DOHH2 (cell line): ENCODE results near the gene ASB1.

ENCODE experiments used
- H3F3A ChIP-seq: fragments of 200-600 bp; sonication (generic), shearing (Covaris generic); 2 replicates; pipeline ENCODE4 v1.6.0; 2016; ENCODE audit warnings: antibody characterized with exemption, mild to moderate bottlenecking; ENCODE audit not compliant: control insufficient read depth, insufficient read depth
- H3K27ac ChIP-seq: fragments of 200-600 bp; sonication (generic); 2 replicates; pipeline ENCODE4 v1.5.1; 2014; ENCODE audit warnings: low read depth, mild to moderate bottlenecking, low read length, moderate library complexity
- H3K27me3 ChIP-seq: fragments of 200-600 bp; sonication (generic); 2 replicates; pipeline ENCODE4 v1.6.1; 2014; ENCODE audit warnings: mild to moderate bottlenecking, low read length, mixed read lengths; ENCODE audit not compliant: control insufficient read depth
- H3K36me3 ChIP-seq: fragments of 200-600 bp; sonication (generic); 2 replicates; pipeline ENCODE4 v1.6.1; 2014; ENCODE audit warnings: mild to moderate bottlenecking, low read length, moderate library complexity, mixed read lengths; ENCODE audit not compliant: control insufficient read depth
- H3K4me1 ChIP-seq: fragments of 200-600 bp; sonication (generic); 2 replicates; pipeline ENCODE4 v1.6.1; 2014; ENCODE audit warnings: mild to moderate bottlenecking, low read length, mixed read lengths; ENCODE audit not compliant: control insufficient read depth
- H3K4me2 ChIP-seq: fragments of 200-600 bp; sonication (generic); 2 replicates; pipeline ENCODE4 v1.6.0; 2014; ENCODE audit warnings: mild to moderate bottlenecking, low read length, moderate library complexity
- H3K4me3 ChIP-seq: fragments of 200-600 bp; sonication (generic); 2 replicates; pipeline ENCODE4 v1.5.1; 2014; ENCODE audit warnings: mild to moderate bottlenecking, low read length, mixed read lengths
- H3K79me2 ChIP-seq: fragments of 200-600 bp; sonication (generic); 2 replicates; pipeline ENCODE4 v1.6.1; 2014; ENCODE audit warnings: mild to moderate bottlenecking, low read length, mixed read lengths; ENCODE audit not compliant: control insufficient read depth
- H3K9me2 ChIP-seq: fragments of 200-600 bp; sonication (generic); replicated peaks from 2 replicates; pipeline ENCODE4 v1.6.1; 2014; ENCODE audit warnings: mild to moderate bottlenecking, low read length, mixed read lengths; ENCODE audit not compliant: control insufficient read depth
- H3K9me3 ChIP-seq: fragments of 200-600 bp; sonication (generic); 2 replicates; pipeline ENCODE4 v1.6.1; 2014; ENCODE audit warnings: antibody characterized with exemption, low read length, mixed read lengths; ENCODE audit not compliant: control insufficient read depth, insufficient read depth
- H4K20me1 ChIP-seq: fragments of 200-600 bp; sonication (generic); 2 replicates; pipeline ENCODE4 v1.6.0; 2014; ENCODE audit warnings: low read depth, mild to moderate bottlenecking, antibody characterized with exemption, low read length, moderate library complexity; ENCODE audit not compliant: control insufficient read depth, insufficient read depth
- CTCF ChIP-seq: fragments of 200-600 bp; sonication (generic); IDR thresholded peaks from one replicate; pipeline ENCODE4 v1.5.1; 2014; ENCODE audit warnings: antibody characterized with exemption, mild to moderate bottlenecking, low read depth, low read length; ENCODE audit not compliant: poor library complexity, severe bottlenecking
- EZH2phosphoT487 ChIP-seq: fragments of 200-600 bp; sonication (generic); IDR thresholded peaks from 2 replicates; pipeline ENCODE4 v1.6.1; 2017; ENCODE audit warnings: borderline replicate concordance, mild to moderate bottlenecking, antibody characterized with exemption, low read length, moderate library complexity, mixed read lengths

ASB1 gene

GRCh38 chr2:238406221-238406997 is 20.3 kb upstream of the ASB1 start:
- Histone ChIP-seq H3K27ac (no peak overlapping the region), H3K79me2 (no peaks in the 10 kb centered on the region), H3K9me3 (no peaks in the 10 kb centered on the region), H3K4me1 (no peaks in the 10 kb centered on the region), H3K4me2 (no peak overlapping the region), H3K4me3 (no peak overlapping the region), H3K36me3 (no peaks in the 10 kb centered on the region), H3K27me3 (no peaks in the 10 kb centered on the region), H3F3A (no peaks in the 10 kb centered on the region), H4K20me1 (no peaks in the 10 kb centered on the region), H3K9me2 (no peaks in the 10 kb centered on the region)
- TF ChIP-seq CTCF (no peak), EZH2phosphoT487 (no peak)

GRCh38 chr2:238406998-238407285 is 19.8 kb upstream of the ASB1 start:
- no peak for TF ChIP-seq EZH2phosphoT487
- TF ChIP-seq CTCF: no peak
- no peak overlapping the region for H3K4me2 ChIP-seq
- no peaks in the 10 kb centered on the region for H3K36me3 ChIP-seq
- H3K4me3 ChIP-seq: no peak overlapping the region
- no peaks in the 10 kb centered on the region for H3K9me2 ChIP-seq
- no peaks in the 10 kb centered on the region for H3K79me2 ChIP-seq
- no peaks in the 10 kb centered on the region for H3K9me3 ChIP-seq
- H3K27ac ChIP-seq: no peak overlapping the region
- no peaks in the 10 kb centered on the region for H3K27me3 ChIP-seq
- H3F3A ChIP-seq: no peaks in the 10 kb centered on the region
- H3K4me1 ChIP-seq: no peaks in the 10 kb centered on the region
- no peaks in the 10 kb centered on the region for H4K20me1 ChIP-seq

- Histone ChIP-seq H3K4me2 (no peak overlapping the region), H3F3A (no peaks in the 10 kb centered on the region), H3K36me3 (no peaks in the 10 kb centered on the region), H4K20me1 (no peaks in the 10 kb centered on the region), H3K9me2 (no peaks in the 10 kb centered on the region), H3K9me3 (no peaks in the 10 kb centered on the region), H3K27me3 (no peaks in the 10 kb centered on the region), H3K4me3 (no peak overlapping the region), H3K4me1 (no peaks in the 10 kb centered on the region), H3K27ac (no peak overlapping the region), H3K79me2 (no peaks in the 10 kb centered on the region)
- TF ChIP-seq EZH2phosphoT487 (no peak), CTCF (no peak)
These were observed 19.2 kb upstream of the ASB1 start for GRCh38 chr2:238407566-238407965.
